DMS53 (cell line): ENCODE data around the gene CD164L2.
A peak's percentile ranks its signal among the peaks of the same experiment; 100 is the strongest.

Source experiments
- DNase-seq: peaks from one replicate; lab custom pipeline; 2025; lab: John Stamatoyannopoulos, UW

Gene CD164L2

GRCh38 chr1:27405074-27405473 is 21.9 kb upstream of the CD164L2 start:
- no peak for DNase-seq

DNA sequence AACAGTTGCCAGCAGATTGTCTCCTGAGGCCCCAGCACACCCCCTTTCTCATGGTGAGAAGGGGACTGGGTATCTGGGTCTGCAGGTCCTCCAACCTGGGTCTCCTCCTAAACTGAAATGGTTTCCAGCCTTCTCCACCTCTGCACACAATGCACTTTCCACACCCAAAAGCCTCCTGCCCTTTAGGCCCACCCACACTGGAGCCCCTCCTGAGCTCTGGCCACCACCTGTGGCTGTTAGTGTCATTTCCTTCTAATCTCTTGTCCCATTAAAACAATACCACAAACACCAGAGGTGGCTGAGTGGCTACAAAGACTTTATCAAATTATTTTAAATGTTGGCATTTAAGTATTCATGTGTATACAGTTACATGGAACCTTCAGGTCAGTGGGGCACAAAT is 20.8 kb upstream of the CD164L2 start:
- DNase-seq, result no peak

GRCh38 chr1:27403065-27403726 is 20.1 kb upstream of the CD164L2 start:
- DNase-seq, result no peak

- peak; percentile 54 for DNase-seq
Measured at GRCh38 chr1:27402349-27402754, 19.2 kb upstream of the CD164L2 start.

- DNase-seq, result no peak
Measured at GRCh38 chr1:27400963-27401341, 17.8 kb upstream of the CD164L2 start.

DNA sequence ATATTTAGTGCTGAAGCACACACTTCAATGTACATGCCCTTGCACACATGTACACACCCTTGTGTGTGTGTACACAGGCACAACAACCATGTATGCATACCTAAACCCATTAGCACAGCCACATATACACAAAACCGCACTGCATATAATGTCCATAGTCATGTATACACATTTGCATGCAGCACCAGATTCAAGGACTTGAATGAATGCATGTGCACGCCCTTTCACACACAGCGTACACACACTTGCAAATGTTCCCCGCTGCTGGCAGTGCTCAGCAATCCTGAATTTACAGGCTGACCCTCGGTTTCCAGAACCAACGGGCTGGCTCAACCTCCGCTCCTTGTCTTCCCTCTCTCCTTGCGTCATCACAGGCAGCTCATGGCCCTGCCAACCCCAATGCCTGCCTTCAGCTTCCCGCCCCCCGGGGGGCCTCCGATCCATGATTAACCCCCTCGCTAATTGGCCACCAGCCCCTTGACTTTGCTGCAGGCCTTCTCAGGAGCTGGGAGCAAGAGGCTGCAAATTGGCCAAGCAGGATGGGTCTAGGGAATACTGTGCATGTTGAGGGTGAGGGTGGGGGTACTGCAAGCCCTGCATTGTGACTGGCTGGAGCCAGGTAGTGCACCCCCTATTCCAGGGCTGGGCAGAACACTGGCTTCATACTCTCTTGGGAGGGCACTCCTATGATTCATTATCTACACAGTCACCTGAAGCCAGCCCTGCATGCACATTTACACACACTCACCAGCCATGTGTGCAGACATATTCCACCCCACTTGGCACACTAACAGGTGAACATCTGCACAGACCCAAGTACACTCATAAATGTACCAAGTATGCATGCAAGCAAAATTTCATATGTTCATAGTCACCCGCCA is 17.2 kb upstream of the CD164L2 start:
- no peak for DNase-seq

DNA sequence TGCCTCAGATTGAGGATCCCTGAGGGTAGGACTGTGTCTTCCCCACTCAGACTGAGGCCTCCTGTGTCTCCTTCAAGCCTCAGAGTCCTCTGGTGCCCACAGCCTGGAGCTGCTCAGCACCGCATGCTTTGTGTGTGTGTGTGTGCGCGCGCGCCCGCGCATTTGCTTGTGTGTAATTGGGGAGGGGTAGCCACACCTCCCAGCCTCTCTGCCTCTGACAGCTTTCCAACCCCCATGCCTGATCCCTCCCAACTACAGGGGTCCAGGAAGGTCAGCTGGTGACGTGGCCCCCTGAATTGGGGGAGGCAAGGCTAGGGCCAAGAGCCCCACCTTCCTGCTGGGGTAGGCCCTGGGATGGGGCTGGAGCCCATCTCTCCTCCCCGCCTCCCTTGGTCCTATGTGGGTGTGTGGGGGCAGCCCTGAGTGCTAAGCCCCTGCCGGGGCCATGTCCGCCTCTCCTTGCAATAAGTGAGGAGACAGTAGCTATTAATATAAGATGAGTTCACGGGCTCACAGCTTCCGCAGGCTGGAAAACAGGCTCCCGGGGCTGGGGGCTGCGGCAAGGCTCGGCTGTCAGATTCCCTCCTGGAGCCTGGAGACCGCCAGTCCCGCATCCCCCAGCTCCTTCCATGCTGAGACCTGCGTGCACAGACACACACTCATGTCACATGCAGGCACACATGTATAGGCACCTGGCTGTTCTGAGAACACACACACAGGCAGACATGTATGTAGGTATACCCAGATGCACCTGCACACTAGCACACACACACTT is 16.3 kb upstream of the CD164L2 start:
- no peak for DNase-seq

GRCh38 chr1:27398405-27399149 is 15.4 kb upstream of the CD164L2 start:
- no peak for DNase-seq

- DNase-seq, result no peak
Measured at GRCh38 chr1:27397749-27398148, 14.6 kb upstream of the CD164L2 start.

DNA sequence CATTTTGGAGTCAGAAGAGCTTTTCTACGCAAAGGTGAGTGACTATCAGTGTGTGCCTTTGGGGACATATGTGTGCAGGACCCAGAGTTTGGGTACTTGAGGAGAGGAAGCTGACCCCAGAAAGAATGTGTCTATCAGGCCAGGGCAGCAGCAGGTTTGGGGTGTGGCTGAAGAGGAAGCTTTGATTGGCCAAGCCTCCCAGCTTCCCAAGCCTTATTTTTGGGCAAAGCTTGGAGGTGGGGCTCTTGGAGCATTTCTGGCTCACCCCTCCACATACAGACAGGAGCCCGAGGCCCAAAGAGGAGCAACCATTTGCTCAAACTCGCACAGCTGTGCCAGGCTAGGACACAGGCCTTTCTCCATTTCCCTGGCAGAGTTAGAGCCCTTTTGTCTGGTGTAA is 14.0 kb upstream of the CD164L2 start:
- no peak for DNase-seq

GRCh38 chr1:27395441-27396195 is 12.5 kb upstream of the CD164L2 start:
- DNase-seq, result peak; percentile 88

- DNase-seq, result no peak
Measured at GRCh38 chr1:27394925-27395324, 11.8 kb upstream of the CD164L2 start.

DNA sequence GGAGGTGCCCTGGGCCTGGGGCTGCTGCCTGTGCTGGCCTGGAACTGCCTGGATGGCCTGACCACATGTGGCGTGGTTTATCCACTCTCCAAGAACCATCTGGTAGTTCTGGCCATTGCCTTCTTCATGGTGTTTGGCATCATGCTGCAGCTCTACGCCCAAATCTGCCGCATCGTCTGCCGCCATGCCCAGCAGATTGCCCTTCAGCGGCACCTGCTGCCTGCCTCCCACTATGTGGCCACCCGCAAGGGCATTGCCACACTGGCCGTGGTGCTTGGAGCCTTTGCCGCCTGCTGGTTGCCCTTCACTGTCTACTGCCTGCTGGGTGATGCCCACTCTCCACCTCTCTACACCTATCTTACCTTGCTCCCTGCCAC is 11.1 kb upstream of the CD164L2 start:
- no peak for DNase-seq

DNA sequence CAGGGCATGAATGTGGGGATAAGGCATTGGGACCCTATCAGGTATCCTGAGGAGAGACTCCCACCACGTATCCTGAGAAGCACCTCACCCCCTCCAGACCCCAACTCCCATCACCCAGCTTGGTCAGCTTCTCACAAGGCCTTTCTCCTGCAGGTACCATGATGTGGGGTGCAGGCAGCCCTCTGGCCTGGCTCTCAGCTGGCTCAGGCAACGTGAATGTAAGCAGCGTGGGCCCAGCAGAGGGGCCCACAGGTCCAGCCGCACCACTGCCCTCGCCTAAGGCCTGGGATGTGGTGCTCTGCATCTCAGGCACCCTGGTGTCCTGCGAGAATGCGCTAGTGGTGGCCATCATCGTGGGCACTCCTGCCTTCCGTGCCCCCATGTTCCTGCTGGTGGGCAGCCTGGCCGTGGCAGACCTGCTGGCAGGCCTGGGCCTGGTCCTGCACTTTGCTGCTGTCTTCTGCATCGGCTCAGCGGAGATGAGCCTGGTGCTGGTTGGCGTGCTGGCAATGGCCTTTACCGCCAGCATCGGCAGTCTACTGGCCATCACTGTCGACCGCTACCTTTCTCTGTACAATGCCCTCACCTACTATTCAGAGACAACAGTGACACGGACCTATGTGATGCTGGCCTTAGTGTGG is 10.6 kb upstream of the CD164L2 start:
- DNase-seq, result no peak

DNA sequence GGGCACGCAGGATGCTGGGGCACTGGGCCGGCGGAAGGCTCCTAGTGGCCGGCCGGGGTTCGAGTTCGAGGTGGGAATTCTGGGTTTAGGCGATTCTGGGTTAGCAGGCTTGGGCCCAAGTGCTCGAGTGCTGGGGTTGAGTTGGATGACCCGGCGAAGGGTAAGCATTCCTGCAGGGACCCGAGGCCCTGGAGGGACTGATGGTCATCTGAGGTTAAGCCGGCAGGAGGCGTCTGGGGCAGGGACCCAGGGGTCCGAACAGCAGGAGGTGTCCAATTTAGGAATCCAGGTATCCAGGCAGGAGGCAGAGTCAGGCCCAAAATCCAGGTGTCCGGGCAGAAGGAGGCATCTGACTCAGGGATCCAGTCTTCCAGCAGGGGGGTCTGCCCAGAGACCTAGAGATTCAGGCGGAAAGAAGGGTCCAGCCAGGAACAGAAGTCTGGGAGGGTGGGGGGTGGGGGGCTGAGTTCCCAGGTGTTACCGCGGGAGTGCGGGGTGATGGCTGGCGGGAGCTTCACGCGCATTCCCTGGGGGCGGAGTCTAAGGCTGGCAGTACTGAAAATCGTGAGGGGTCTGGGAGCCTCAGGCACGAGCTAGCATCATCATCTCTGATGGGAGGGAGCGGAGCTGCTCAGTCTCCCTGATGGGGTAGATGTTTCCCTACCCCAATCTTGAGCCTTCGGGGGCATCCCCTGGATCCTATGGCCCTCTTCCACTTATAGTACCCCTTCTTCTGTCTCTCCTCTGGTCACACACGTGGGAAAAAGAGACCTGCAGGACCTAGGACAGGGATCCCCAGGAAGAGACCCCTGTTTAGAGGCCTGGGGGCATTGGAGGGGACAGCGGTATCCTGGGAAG is 9.9 kb upstream of the CD164L2 start:
- DNase-seq, result peak; percentile 77

- peak; percentile 97 for DNase-seq
Measured at GRCh38 chr1:27392096-27392777, 9.1 kb upstream of the CD164L2 start, which contains the start of gene GPR3. Gene GPR3 (plus strand): TSS chr1:27392622. CDS start chr1:27393799, 1,177 bp downstream.

- peak; percentile 76 for DNase-seq
Measured at GRCh38 chr1:27391511-27392095, 8.5 kb upstream of the CD164L2 start.

GRCh38 chr1:27388337-27389005 is 5.3 kb upstream of the CD164L2 start:
- DNase-seq, result peak; percentile 86
